H54 (cell line): ENCODE data around the gene GHR.

ENCODE experiments used
- DNase-seq: peaks from one replicate; pipeline ENCODE4 v3.0.0; 2011; ENCODE audit warnings: low spot score, mixed read lengths; ENCODE audit not compliant: insufficient read length
- FAIRE-seq: peaks from 3 replicates; lab custom pipeline; 2011; peaks lifted over from hg19 to GRCh38; lab: Jason Lieb, UNC
- POLR2A ChIP-seq: IDR thresholded peaks from 2 replicates; pipeline ENCODE4 v1.6.1; 2011; ENCODE audit warnings: low read depth, mild to moderate bottlenecking, low read length

The GHR gene

DNA sequence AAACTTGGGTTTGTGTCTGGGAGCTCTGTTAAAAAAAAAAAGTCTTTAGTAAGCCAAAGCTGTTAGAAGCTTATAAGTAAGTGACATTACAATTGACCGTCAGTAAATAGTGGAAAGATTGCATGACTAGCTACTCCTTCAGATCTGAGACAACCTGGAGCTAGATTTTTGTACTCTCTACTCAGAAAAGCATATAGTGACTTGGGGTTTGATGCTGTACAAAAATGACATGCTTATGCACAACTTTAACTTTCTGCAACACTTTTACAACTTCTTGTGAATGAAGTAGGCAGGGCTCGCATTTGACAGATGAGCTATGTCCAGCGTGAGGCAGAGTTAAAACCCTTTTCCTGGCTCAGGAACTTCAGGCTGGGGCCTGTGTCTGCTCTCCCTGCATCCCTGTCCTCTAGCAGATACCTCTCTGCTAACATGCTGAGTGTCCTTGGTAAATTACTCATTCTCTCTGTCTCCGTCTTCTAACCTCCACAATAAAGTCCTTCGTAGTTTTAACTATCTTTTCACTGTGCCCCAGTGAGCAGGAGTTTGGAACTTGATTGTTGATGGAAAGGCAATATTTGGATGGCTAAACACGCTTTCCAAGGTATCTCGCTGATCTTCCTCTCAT is 471 bp upstream of the GHR start:
- FAIRE-seq = no peak
- DNase-seq = no peak
- TF ChIP-seq POLR2A = no peak

DNA sequence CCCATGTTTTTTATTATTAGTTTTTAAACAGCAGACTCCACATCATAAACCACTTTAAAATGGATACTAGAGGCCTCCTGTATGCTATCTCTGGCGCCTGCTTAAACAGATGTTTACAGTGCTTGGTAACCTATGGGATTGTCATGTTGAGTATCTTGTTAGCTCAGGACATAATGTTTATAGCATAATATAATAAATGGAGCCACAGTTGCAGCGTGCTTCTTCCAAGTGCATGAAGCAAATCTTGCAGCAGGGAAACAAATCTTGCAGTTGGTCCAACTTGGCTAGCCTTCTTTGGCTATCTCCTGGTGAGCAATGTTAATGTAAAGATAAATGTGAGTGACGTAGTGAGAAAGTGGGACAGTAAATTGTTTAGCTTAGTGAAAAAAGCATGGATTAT is 2.8 kb downstream of the GHR start:
- DNase-seq (no peak), FAIRE-seq (no peak)
- no peak for TF ChIP-seq POLR2A

GRCh38 chr5:42429694-42430093 is 6.5 kb downstream of the GHR start:
- TF ChIP-seq POLR2A = no peak
- FAIRE-seq (no peak), DNase-seq (no peak)

GRCh38 chr5:42434047-42434724 is 10.9 kb downstream of the GHR start:
- DNase-seq (no peak), FAIRE-seq (no peak)
- TF ChIP-seq POLR2A = no peak

DNA sequence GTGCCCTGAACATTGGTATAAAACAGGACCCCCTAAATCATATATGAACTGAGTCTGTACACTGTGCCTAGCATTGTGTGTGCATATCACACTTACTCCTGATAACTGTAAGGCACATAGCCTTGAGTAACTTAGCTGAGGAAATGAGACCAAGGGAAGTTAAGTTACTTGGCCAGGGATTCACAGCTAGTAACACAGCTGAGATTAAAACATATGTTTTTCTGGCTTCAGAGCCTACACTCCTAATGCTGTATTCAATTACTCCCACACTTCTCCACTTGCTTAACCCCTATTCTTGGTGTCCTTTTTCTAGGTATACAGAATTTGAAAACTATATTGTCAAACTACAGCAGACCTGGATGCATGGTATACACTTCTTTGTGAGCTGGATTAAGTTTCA is 12.8 kb downstream of the GHR start:
- no peak for TF ChIP-seq POLR2A
- DNase-seq = no peak
- no peak for FAIRE-seq

DNA sequence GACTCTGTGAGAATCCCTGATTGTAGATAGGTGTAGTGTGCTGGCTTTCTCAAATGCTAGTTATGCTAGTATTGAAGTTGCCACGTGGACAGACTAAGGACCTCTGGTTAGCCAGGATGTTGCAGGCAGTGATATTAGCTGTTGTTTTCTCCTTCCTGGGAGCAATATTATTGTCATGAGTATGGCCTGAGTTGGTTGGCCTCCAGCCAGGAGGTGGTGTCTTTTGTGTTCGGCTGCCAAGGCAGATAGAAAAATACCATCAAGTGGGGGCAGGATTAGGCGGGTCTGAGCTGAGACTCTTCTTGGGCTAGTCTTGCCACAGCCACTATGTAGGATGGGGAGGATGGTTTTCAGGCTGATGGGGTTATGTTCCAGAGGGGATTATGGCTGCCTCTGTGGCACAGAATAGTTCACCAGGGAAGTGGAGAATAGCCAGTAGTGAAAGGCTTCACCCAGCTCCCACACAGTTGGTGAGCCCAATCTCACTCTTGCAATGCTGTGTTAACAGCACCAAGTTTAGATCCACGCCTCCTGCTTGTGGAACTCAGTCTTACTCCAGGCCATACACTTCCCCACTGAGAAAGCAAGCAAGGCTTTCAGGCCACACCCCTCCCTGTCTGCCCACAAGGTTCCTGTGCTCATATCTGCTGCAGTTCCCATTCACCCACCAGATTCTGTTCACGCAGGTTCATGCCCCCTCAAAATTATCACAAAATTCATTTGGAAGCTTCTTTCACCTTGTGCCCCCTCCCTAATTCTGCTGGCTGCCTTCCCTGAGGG is 31.2 kb downstream of the GHR start:
- FAIRE-seq = no peak
- no peak for DNase-seq
- no peak for TF ChIP-seq POLR2A

GRCh38 chr5:42461033-42461432 is 37.8 kb downstream of the GHR start:
- FAIRE-seq = no peak
- DNase-seq = no peak
- TF ChIP-seq POLR2A = no peak

DNA sequence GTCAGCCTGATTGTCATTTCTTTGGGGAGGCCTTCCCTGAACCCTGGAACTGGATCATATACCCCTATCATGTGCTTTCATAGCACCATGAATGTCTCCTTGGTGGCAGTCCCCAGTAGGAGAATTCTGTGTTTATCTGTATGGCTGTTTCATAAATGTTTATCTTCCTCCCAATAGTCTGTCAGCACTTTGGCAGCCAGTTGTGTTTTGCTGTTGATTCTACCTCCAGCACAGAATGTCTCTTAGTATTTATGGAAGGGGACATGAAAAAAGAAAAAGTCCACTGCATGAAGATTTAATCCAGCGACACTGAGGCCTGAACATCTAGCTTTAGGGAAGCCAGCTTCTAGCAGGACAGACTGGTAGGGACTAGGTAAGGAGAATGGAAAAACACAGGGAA is 38.3 kb downstream of the GHR start:
- DNase-seq (no peak), FAIRE-seq (no peak)
- TF ChIP-seq POLR2A = no peak

GRCh38 chr5:42462083-42462482 is 38.8 kb downstream of the GHR start:
- TF ChIP-seq POLR2A = no peak
- FAIRE-seq (no peak), DNase-seq (no peak)

GRCh38 chr5:42467572-42467971 is 44.3 kb downstream of the GHR start:
- no peak for TF ChIP-seq POLR2A
- FAIRE-seq (no peak), DNase-seq (no peak)

DNA sequence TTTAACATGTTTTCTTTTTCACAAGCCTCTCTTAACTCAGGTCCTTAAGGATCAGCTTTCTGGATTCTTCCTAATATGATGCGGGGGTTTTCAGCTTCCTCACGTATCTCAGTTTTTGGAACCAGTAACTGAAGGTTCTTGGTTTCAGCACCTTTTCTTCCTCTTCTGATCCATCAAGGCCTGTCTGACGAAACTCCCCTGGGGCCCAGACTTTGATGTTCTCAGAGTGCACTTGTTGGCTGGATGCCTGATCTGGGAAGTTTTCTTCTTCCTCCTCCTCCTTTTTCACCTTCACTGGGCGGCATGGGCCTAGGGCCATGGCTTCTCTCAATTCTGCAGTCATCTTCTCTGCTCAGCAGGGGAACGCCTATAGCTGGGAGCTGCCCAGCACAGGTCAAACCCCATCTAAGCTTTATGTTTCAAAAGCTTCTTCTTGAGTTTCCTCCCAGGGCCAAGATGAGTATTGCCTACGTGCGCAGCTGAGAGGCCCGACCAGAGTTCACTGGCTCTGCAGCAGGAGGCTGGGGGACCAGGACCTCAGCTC is 44.8 kb downstream of the GHR start:
- no peak for TF ChIP-seq POLR2A
- DNase-seq = no peak
- FAIRE-seq = no peak

DNA sequence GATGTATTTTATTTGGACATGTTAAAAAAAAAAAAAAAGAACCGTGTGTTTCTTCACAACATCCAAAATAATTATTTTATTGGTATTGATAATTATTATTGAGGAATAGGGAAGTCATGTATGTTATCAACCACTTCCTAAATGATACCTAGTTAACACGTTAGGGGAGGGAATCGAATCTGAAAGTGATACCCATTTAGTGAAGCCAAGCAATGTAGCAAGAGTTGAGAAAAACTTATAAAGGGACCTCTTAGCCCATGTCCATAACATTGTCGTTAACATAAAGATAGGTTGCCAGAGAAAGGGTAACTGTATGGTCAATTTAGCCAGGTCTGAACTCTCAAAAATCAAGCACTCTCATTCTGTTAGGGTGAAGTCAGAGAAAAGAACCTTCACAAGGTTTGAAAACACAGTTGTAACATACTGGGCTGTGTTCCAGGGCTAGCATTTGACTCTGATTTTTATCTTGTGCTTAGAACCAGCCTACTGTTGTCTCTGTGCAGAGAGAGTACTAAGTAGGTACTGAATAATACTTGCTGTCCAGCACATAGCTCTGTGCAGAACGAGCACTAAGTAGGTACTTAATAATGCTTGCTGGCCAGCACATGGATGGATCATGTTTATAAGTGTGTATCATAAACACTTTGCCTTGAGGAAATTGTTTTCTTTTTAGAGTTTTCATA is 60.4 kb downstream of the GHR start:
- DNase-seq = no peak
- FAIRE-seq = no peak
- TF ChIP-seq POLR2A = no peak

DNA sequence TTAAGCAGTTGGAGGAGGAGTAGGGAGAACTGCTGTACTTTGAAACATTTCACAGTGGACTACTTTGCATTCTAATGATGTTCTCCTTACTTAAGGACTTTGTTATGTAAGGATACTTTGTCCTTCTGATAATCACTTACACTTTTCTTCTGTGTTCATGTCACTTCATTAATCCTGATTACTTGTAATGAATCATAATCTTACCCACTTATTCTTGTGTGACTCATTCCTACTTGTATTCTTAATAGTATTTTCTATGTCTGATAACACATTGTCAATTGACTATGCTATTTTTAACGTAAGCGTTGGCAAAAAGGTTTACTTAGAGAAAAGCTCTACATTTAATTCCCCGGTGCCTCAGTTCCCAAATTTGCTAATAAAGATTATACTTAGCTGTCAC is 63.8 kb downstream of the GHR start:
- DNase-seq (no peak), FAIRE-seq (no peak)
- TF ChIP-seq POLR2A = no peak

DNA sequence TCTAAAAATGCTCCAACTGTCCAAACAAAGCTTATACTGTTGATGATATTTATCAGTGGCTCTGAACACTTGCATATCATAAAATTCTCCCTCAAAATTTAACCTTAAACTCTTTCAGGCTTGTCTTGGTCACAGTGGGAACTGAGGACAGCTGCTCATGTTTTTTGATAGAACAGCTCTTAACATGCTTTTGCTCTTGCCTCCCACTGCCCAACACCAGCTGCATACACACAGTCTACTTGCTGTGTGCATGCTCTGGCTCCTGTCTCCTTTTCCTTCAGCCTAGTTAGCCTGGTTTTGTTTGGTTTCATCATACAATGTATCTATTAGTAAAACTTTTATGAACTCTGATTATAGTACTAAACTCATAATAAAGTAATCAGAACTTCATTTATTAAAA is 64.6 kb downstream of the GHR start:
- TF ChIP-seq POLR2A = no peak
- FAIRE-seq (no peak), DNase-seq (no peak)

DNA sequence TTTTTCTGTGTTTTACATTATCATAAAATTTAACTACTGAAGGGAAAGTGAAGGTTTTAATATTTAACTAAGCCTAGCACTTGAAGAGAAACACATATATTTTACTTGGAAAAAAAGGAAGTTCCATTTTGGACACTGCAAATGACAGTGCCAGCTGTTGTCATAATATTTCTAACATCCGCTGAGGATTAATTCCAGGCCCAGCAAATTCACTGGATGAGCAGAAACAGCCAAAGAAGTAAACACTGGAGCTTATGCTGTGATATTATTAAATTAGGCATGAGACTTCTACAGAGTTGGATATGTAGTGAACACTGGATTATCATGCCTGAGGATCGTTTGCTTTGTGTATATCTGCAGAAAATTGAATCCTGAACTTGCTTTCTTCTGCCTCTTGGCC is 67.6 kb downstream of the GHR start:
- FAIRE-seq = no peak
- no peak for TF ChIP-seq POLR2A
- DNase-seq = no peak
